ENCODE results near the gene SNAP47.

Gene SNAP47

GRCh38 chr1:227780101-227781044, 45.1 kb downstream of the SNAP47 start:
- TF ChIP-seq CTCF (IDR thresholded peaks at IDR 0.05) = no peak

- TF ChIP-seq CTCF (IDR thresholded peaks at IDR 0.05) = no peak
These were observed 46.2 kb downstream of the SNAP47 start for GRCh38 chr1:227781314-227781930.

GRCh38 chr1:227782226-227782625, 47.0 kb downstream of the SNAP47 start:
- TF ChIP-seq CTCF (IDR thresholded peaks at IDR 0.05) = no peak

GRCh38 chr1:227785094-227785804, 50.0 kb downstream of the SNAP47 start:
- no peak for TF ChIP-seq CTCF (IDR thresholded peaks at IDR 0.05)

- TF ChIP-seq CTCF (IDR thresholded peaks at IDR 0.05) = no peak
These were observed 50.8 kb downstream of the SNAP47 start for GRCh38 chr1:227785805-227786671.

- TF ChIP-seq CTCF (IDR thresholded peaks at IDR 0.05) = no peak
These were observed 51.7 kb downstream of the SNAP47 start for GRCh38 chr1:227786673-227787512.
